Measurements from ENCODE around the gene ITPR3.

ITPR3 gene

GRCh38 chr6:33662318-33662717 lies 41.2 kb downstream of the ITPR3 start:
- Histone ChIP-seq H3K27ac (ENCODE audit: low read depth, low read length, severe bottlenecking) (no peak overlapping the region), H3K4me1 (ENCODE audit: control insufficient read depth, insufficient read depth, low read length, poor library complexity, severe bottlenecking) (no peaks in the 10 kb centered on the region), H3K4me3 (ENCODE audit: extremely low read depth, insufficient read depth, low read length, poor library complexity, severe bottlenecking) (no peak overlapping the region), H3K36me3 (ENCODE audit: control insufficient read depth, insufficient read depth, low read length) (no peaks in the 10 kb centered on the region), H3K9me3 (ENCODE audit: control insufficient read depth, low read length) (no peaks in the 10 kb centered on the region)
- 93 to 95% methylated on average over 10 of the region's 11 CpGs for WGBS, 2 experiments (ENCODE audit: insufficient coverage in 2 of 2)

GRCh38 chr6:33663028-33663427 lies 41.9 kb downstream of the ITPR3 start:
- 85 to 94% methylated on average over 4 of the region's 5 CpGs for WGBS, 2 experiments (ENCODE audit: insufficient coverage in 2 of 2)
- no peaks in the 10 kb centered on the region for H3K36me3 ChIP-seq (ENCODE audit: control insufficient read depth, insufficient read depth, low read length)
- no peak overlapping the region for H3K4me3 ChIP-seq (ENCODE audit: extremely low read depth, insufficient read depth, low read length, poor library complexity, severe bottlenecking)
- no peak overlapping the region for H3K27ac ChIP-seq (ENCODE audit: low read depth, low read length, severe bottlenecking)
- H3K4me1 ChIP-seq (ENCODE audit: control insufficient read depth, insufficient read depth, low read length, poor library complexity, severe bottlenecking) = no peaks in the 10 kb centered on the region
- H3K9me3 ChIP-seq (ENCODE audit: control insufficient read depth, low read length) = no peaks in the 10 kb centered on the region

GRCh38 chr6:33663727-33664449 lies 42.8 kb downstream of the ITPR3 start:
- no peak overlapping the region for H3K27ac ChIP-seq (ENCODE audit: low read depth, low read length, severe bottlenecking)
- no peaks in the 10 kb centered on the region for H3K4me1 ChIP-seq (ENCODE audit: control insufficient read depth, insufficient read depth, low read length, poor library complexity, severe bottlenecking)
- H3K9me3 ChIP-seq (ENCODE audit: control insufficient read depth, low read length) = no peaks in the 10 kb centered on the region
- WGBS, 2 experiments (ENCODE audit: insufficient coverage in 2 of 2) = 94 to 97% methylated on average over 13 to 16 of the region's 16 CpGs
- H3K36me3 ChIP-seq (ENCODE audit: control insufficient read depth, insufficient read depth, low read length) = no peaks in the 10 kb centered on the region
- H3K4me3 ChIP-seq (ENCODE audit: extremely low read depth, insufficient read depth, low read length, poor library complexity, severe bottlenecking) = no peak overlapping the region

GRCh38 chr6:33664506-33665057 lies 43.5 kb downstream of the ITPR3 start:
- H3K27ac ChIP-seq (ENCODE audit: low read depth, low read length, severe bottlenecking) = no peak overlapping the region
- H3K4me3 ChIP-seq (ENCODE audit: extremely low read depth, insufficient read depth, low read length, poor library complexity, severe bottlenecking) = no peak overlapping the region
- WGBS, 2 experiments (ENCODE audit: insufficient coverage in 2 of 2) = 83 to 99% methylated on average over 9 to 13 of the region's 17 CpGs
- H3K4me1 ChIP-seq (ENCODE audit: control insufficient read depth, insufficient read depth, low read length, poor library complexity, severe bottlenecking) = no peaks in the 10 kb centered on the region
- no peaks in the 10 kb centered on the region for H3K36me3 ChIP-seq (ENCODE audit: control insufficient read depth, insufficient read depth, low read length)
- no peaks in the 10 kb centered on the region for H3K9me3 ChIP-seq (ENCODE audit: control insufficient read depth, low read length)

GRCh38 chr6:33665957-33666356 lies 44.8 kb downstream of the ITPR3 start:
- Histone ChIP-seq H3K36me3 (ENCODE audit: control insufficient read depth, insufficient read depth, low read length) (no peaks in the 10 kb centered on the region), H3K27ac (ENCODE audit: low read depth, low read length, severe bottlenecking) (no peak overlapping the region), H3K9me3 (ENCODE audit: control insufficient read depth, low read length) (no peaks in the 10 kb centered on the region), H3K4me3 (ENCODE audit: extremely low read depth, insufficient read depth, low read length, poor library complexity, severe bottlenecking) (no peak overlapping the region), H3K4me1 (ENCODE audit: control insufficient read depth, insufficient read depth, low read length, poor library complexity, severe bottlenecking) (no peaks in the 10 kb centered on the region)
- WGBS, 2 experiments (ENCODE audit: insufficient coverage in 2 of 2) = 85 to 90% methylated on average over 9 to 12 of the region's 13 CpGs

- H3K27ac ChIP-seq (ENCODE audit: low read depth, low read length, severe bottlenecking) = no peak overlapping the region
- 88 to 96% methylated on average over 12 to 16 of the region's 16 CpGs for WGBS, 2 experiments (ENCODE audit: insufficient coverage in 2 of 2)
Observed at GRCh38 chr6:33667072-33667471, 46.0 kb downstream of the ITPR3 start.

GRCh38 chr6:33667776-33668175 lies 46.7 kb downstream of the ITPR3 start:
- Histone ChIP-seq H3K4me3 (ENCODE audit: extremely low read depth, insufficient read depth, low read length, poor library complexity, severe bottlenecking) (no peak overlapping the region), H3K9me3 (ENCODE audit: control insufficient read depth, low read length) (no peaks in the 10 kb centered on the region), H3K4me1 (ENCODE audit: control insufficient read depth, insufficient read depth, low read length, poor library complexity, severe bottlenecking) (no peaks in the 10 kb centered on the region), H3K36me3 (ENCODE audit: control insufficient read depth, insufficient read depth, low read length) (no peaks in the 10 kb centered on the region), H3K27ac (ENCODE audit: low read depth, low read length, severe bottlenecking) (no peak overlapping the region)
- WGBS, 2 experiments (ENCODE audit: insufficient coverage in 2 of 2) = 97% methylated on average over 9 to 11 of the region's 11 CpGs

More at GRCh38 chr6:33667072-33667471, 46.0 kb downstream of the ITPR3 start:
- Histone ChIP-seq H3K4me1 (ENCODE audit: control insufficient read depth, insufficient read depth, low read length, poor library complexity, severe bottlenecking) (no peaks in the 10 kb centered on the region), H3K4me3 (ENCODE audit: extremely low read depth, insufficient read depth, low read length, poor library complexity, severe bottlenecking) (no peak overlapping the region), H3K9me3 (ENCODE audit: control insufficient read depth, low read length) (no peaks in the 10 kb centered on the region), H3K36me3 (ENCODE audit: control insufficient read depth, insufficient read depth, low read length) (no peaks in the 10 kb centered on the region)

- Histone ChIP-seq H3K27ac (ENCODE audit: low read depth, low read length, severe bottlenecking) (no peak overlapping the region), H3K4me3 (ENCODE audit: extremely low read depth, insufficient read depth, low read length, poor library complexity, severe bottlenecking) (no peak overlapping the region), H3K36me3 (ENCODE audit: control insufficient read depth, insufficient read depth, low read length) (no peaks in the 10 kb centered on the region), H3K9me3 (ENCODE audit: control insufficient read depth, low read length) (no peaks in the 10 kb centered on the region), H3K4me1 (ENCODE audit: control insufficient read depth, insufficient read depth, low read length, poor library complexity, severe bottlenecking) (peaks cover 4% of the 10 kb centered on the region)
- 88 to 92% methylated on average over 7 to 8 of the region's 8 CpGs for WGBS, 2 experiments (ENCODE audit: insufficient coverage in 2 of 2)
Observed at GRCh38 chr6:33668328-33668727, 47.2 kb downstream of the ITPR3 start.

- H3K27ac ChIP-seq (ENCODE audit: low read depth, low read length, severe bottlenecking) = no peak overlapping the region
- H3K9me3 ChIP-seq (ENCODE audit: control insufficient read depth, low read length) = no peaks in the 10 kb centered on the region
- no peaks in the 10 kb centered on the region for H3K36me3 ChIP-seq (ENCODE audit: control insufficient read depth, insufficient read depth, low read length)
- H3K4me3 ChIP-seq (ENCODE audit: extremely low read depth, insufficient read depth, low read length, poor library complexity, severe bottlenecking) = no peak overlapping the region
- peaks cover 10% of the 10 kb centered on the region for H3K4me1 ChIP-seq (ENCODE audit: control insufficient read depth, insufficient read depth, low read length, poor library complexity, severe bottlenecking)
- WGBS, 2 experiments (ENCODE audit: insufficient coverage in 2 of 2) = 62 to 80% methylated on average over 16 of the region's 17 CpGs
Observed at GRCh38 chr6:33668914-33669313, 47.8 kb downstream of the ITPR3 start.

- H3K9me3 ChIP-seq (ENCODE audit: control insufficient read depth, low read length) = no peaks in the 10 kb centered on the region
- no peak overlapping the region for H3K27ac ChIP-seq (ENCODE audit: low read depth, low read length, severe bottlenecking)
- H3K4me3 ChIP-seq (ENCODE audit: extremely low read depth, insufficient read depth, low read length, poor library complexity, severe bottlenecking) = no peak overlapping the region
- H3K4me1 ChIP-seq (ENCODE audit: control insufficient read depth, insufficient read depth, low read length, poor library complexity, severe bottlenecking) = peaks cover 10% of the 10 kb centered on the region
- 92 to 94% methylated on average over 12 to 17 of the region's 21 CpGs for WGBS, 2 experiments (ENCODE audit: insufficient coverage in 2 of 2)
- H3K36me3 ChIP-seq (ENCODE audit: control insufficient read depth, insufficient read depth, low read length) = no peaks in the 10 kb centered on the region
Observed at GRCh38 chr6:33670086-33670660, 49.1 kb downstream of the ITPR3 start.

Measured in mesodermal cell (in vitro differentiated cells).